IMR-90 (cell line): Measurements from ENCODE around the gene CD1B. TPM values are rescaled to one million over a fixed set of nuclear protein-coding genes. Genes with fewer than 3 reads are reported as not detected.
"Not testable (repeated sequence)": the region's sequence is repeated elsewhere in the genome, so short reads cannot be mapped to it uniquely, and the experiment has no call there.

Source experiments
- ATAC-seq: fragments of 200-7000 bp; cut with Tn5 transposase; 2 replicates; pipeline ENCODE4 v1.9.1; 2020; ENCODE audit warnings: low read depth, mild to moderate bottlenecking, moderate library complexity
- BruUV-seq: library from RNA; stranded (reverse); fragments of 400-500 nt; replicated peaks from 2 replicates; lab custom pipeline; 2021; lab: Mats Ljungman, UMichigan
- CTCF ChIA-PET: fragments of 300-600 bp; formaldehyde crosslinking; extraction: SDS; loops from one replicate; lab custom pipeline; 2021; ENCODE audit warnings: antibody characterized with exemption; lab: Yijun Ruan, JAX
- POLR2A ChIA-PET: fragments of 300-600 bp; sonication (Branson Sonifier 250); formaldehyde crosslinking; loops from one replicate; lab custom pipeline; 2022; ENCODE audit warnings: antibody characterized with exemption; ENCODE audit not compliant: unreplicated experiment; lab: Charles Lee
- DNase-seq: peaks from one replicate; pipeline ENCODE4 v3.0.0; 2013
- H2AFZ ChIP-seq: replicated peaks from 2 replicates; pipeline ENCODE3; 2013; ENCODE audit warnings: low read length, mild to moderate bottlenecking; ENCODE audit not compliant: poor library complexity
- H2AK5ac ChIP-seq: 2 replicates; pipeline ENCODE4 v1.6.1; 2013; ENCODE audit warnings: low read depth, low read length, inconsistent platforms
- H2AK9ac ChIP-seq: replicated peaks from 2 replicates; pipeline ENCODE3; 2013; ENCODE audit warnings: mild to moderate bottlenecking, low read depth, low read length, moderate library complexity; ENCODE audit not compliant: poor library complexity
- H2BK120ac ChIP-seq: 2 replicates; pipeline ENCODE4 v1.6.1; 2013; ENCODE audit warnings: low read depth, low read length, inconsistent platforms
- H2BK15ac ChIP-seq: 3 replicates; pipeline ENCODE4 v1.6.1; 2013; ENCODE audit warnings: low read depth, low read length, inconsistent platforms
- H2BK20ac ChIP-seq: 2 replicates; pipeline ENCODE4 v1.6.1; 2013; ENCODE audit warnings: low read depth, mild to moderate bottlenecking, inconsistent platforms, low read length, moderate library complexity
- H2BK5ac ChIP-seq: 2 replicates; pipeline ENCODE4 v1.6.1; 2013; ENCODE audit warnings: mild to moderate bottlenecking, low read depth, low read length, inconsistent platforms; ENCODE audit not compliant: poor library complexity, severe bottlenecking
- H3K14ac ChIP-seq: replicated peaks from 2 replicates; pipeline ENCODE4 v1.6.1; 2013; ENCODE audit warnings: low read depth, low read length, inconsistent platforms
- H3K18ac ChIP-seq: 2 replicates; pipeline ENCODE4 v1.6.1; 2013; ENCODE audit warnings: low read depth, low read length, control low read depth
- H3K23ac ChIP-seq: 2 replicates; pipeline ENCODE4 v1.6.1; 2013; ENCODE audit warnings: low read depth, low read length, inconsistent platforms
- H3K27ac ChIP-seq: 2 replicates; pipeline ENCODE4 v1.5.1; 2013; ENCODE audit warnings: mild to moderate bottlenecking, control low read depth, low read length; ENCODE audit not compliant: insufficient read depth
- H3K27me3 ChIP-seq: 2 replicates; pipeline ENCODE4 v1.6.1; 2013; ENCODE audit warnings: low read length; ENCODE audit not compliant: control insufficient read depth, insufficient read depth
- H3K36me3 ChIP-seq: 2 replicates; pipeline ENCODE4 v1.6.1; 2013; ENCODE audit warnings: low read length, mixed read lengths; ENCODE audit not compliant: control insufficient read depth, insufficient read depth
- H3K4ac ChIP-seq: 2 replicates; pipeline ENCODE4 v1.6.1; 2013; ENCODE audit warnings: low read depth, low read length, inconsistent platforms
- H3K4me1 ChIP-seq: 2 replicates; pipeline ENCODE4 v1.6.1; 2013; ENCODE audit warnings: low read length, mixed read lengths; ENCODE audit not compliant: control insufficient read depth, insufficient read depth
- H3K4me2 ChIP-seq: 2 replicates; pipeline ENCODE4 v1.6.1; 2013; ENCODE audit warnings: low read depth, mild to moderate bottlenecking, control low read depth, low read length, moderate library complexity
- H3K4me3 ChIP-seq: 2 replicates; pipeline ENCODE4 v1.5.1; 2013; ENCODE audit warnings: low read depth, mild to moderate bottlenecking, control low read depth, low read length, moderate library complexity; ENCODE audit not compliant: insufficient read depth
- H3K56ac ChIP-seq: 2 replicates; pipeline ENCODE4 v1.6.1; 2013; ENCODE audit warnings: low read length, inconsistent platforms; ENCODE audit not compliant: insufficient read depth; ENCODE audit errors: extremely low read depth
- H3K79me1 ChIP-seq, 2 experiments: 2 replicates each; pipeline ENCODE4 v1.6.1; 2013; ENCODE audit warnings: low read length in 2 of 2, inconsistent platforms in 1 of 2, low read depth in 1 of 2
- H3K9ac ChIP-seq: 2 replicates; pipeline ENCODE4 v1.6.1; 2013; ENCODE audit warnings: low read depth, low read length, control low read depth
- H3K9me1 ChIP-seq: 2 replicates; pipeline ENCODE4 v1.6.1; 2013; ENCODE audit warnings: low read length, inconsistent platforms; ENCODE audit not compliant: insufficient read depth
- H3K9me3 ChIP-seq: 2 replicates; pipeline ENCODE4 v1.6.1; 2013; ENCODE audit warnings: low read length; ENCODE audit not compliant: control insufficient read depth, insufficient read depth
- H4K20me1 ChIP-seq: 2 replicates; pipeline ENCODE4 v1.6.1; 2013; ENCODE audit warnings: low read length, inconsistent platforms; ENCODE audit not compliant: insufficient read depth
- H4K5ac ChIP-seq: 2 replicates; pipeline ENCODE4 v1.6.1; 2013; ENCODE audit warnings: mild to moderate bottlenecking, low read depth, low read length, control low read depth
- H4K8ac ChIP-seq, 2 experiments: 2 replicates each; pipeline ENCODE4 v1.6.1; 2013; ENCODE audit warnings: low read depth in 2 of 2, low read length in 2 of 2, control low read depth in 1 of 2, inconsistent platforms in 1 of 2
- H4K91ac ChIP-seq: 2 replicates; pipeline ENCODE4 v1.6.1; 2013; ENCODE audit warnings: low read depth, low read length, inconsistent platforms; ENCODE audit not compliant: insufficient read depth
- BHLHE40 ChIP-seq: fragments of 150-350 bp; IDR thresholded peaks from 2 replicates; pipeline ENCODE4 v1.6.1; 2016; ENCODE audit warnings: mild to moderate bottlenecking, low read depth, low read length
- CEBPB ChIP-seq: IDR thresholded peaks from 2 replicates; pipeline ENCODE4 v1.6.1; 2012; ENCODE audit warnings: low read depth, low read length, improper control_type of control experiment
- CHD1 ChIP-seq: IDR thresholded peaks from 2 replicates; pipeline ENCODE4 v1.6.1; 2012; ENCODE audit warnings: low read depth, low read length, improper control_type of control experiment
- MAFK ChIP-seq: IDR thresholded peaks from 2 replicates; pipeline ENCODE4 v1.6.1; 2012; ENCODE audit warnings: low read depth, low read length, improper control_type of control experiment
- MXI1 ChIP-seq: IDR thresholded peaks from 2 replicates; pipeline ENCODE4 v1.6.1; 2012; ENCODE audit warnings: low read depth, mild to moderate bottlenecking, low read length, moderate library complexity, borderline replicate concordance
- NFE2L2 ChIP-seq: fragments of 150-350 bp; IDR thresholded peaks from 2 replicates; pipeline ENCODE4 v1.6.1; 2016; ENCODE audit warnings: low read depth, mild to moderate bottlenecking, low read length
- RFX5 ChIP-seq: IDR thresholded peaks from 2 replicates; pipeline ENCODE4 v1.8.0; 2012; ENCODE audit warnings: low read depth, mild to moderate bottlenecking, low read length, moderate library complexity
- WGBS, 2 experiments: methylation state at CpG; one replicate each; pipeline versions ENCODE4 v1.1.5 to v1.1.7; 2013; ENCODE audit warnings: missing lambda C conversion rate in 2 of 2; ENCODE audit not compliant: insufficient read length in 1 of 2; ENCODE audit errors: extremely low coverage in 2 of 2; 5-methylcytosine and 5-hydroxymethylcytosine counted together
- dilution Hi-C: fragments of 300-500 bp; cut with HindIII; formaldehyde crosslinking; loops from one replicate; pipeline ENCODE4 v1.14.3; 2018; ENCODE audit warnings: low sequenced_read_pairs; ENCODE audit not compliant: unreplicated experiment
- in situ Hi-C: fragments of 300-500 bp; cut with MboI; formaldehyde crosslinking; loops from 3 replicates; pipeline ENCODE4 v1.14.3; 2019; ENCODE audit warnings: low sequenced_read_pairs, inconsistent platforms, mixed read lengths
- intact Hi-C: fragments of 100-400 bp; cut with micrococcal nuclease; formaldehyde crosslinking; loops from 2 replicates; pipeline ENCODE4 v1.10.0; 2022
- polyA plus RNA-seq, 3 experiments: library from polyadenylated mRNA; depleted of rRNA; stranded (reverse); fragments of >200 nt; gene quantifications; 2 replicates each; pipeline ENCODE4 v1.2.3, GENCODE V29; 2012; ENCODE audit warnings: low replicate concordance in 1 of 3
- total RNA-seq: library from RNA; depleted of rRNA; stranded (reverse); fragments of >200 nt; gene quantifications from 2 replicates; pipeline ENCODE4 v1.2.3, GENCODE V29; 2012
- TF ChIP-seq, protein P1 (sequence below): fragments of 150-350 bp; IDR thresholded peaks from 2 replicates; pipeline ENCODE4 v1.6.1; 2017; ENCODE audit warnings: mild to moderate bottlenecking, antibody characterized with exemption, low read length, low read depth

The CD1B gene
- total and polyA plus RNA-seq, 2 of the 4 experiments (the other 2 are of a cell fraction): not detected

DNA sequence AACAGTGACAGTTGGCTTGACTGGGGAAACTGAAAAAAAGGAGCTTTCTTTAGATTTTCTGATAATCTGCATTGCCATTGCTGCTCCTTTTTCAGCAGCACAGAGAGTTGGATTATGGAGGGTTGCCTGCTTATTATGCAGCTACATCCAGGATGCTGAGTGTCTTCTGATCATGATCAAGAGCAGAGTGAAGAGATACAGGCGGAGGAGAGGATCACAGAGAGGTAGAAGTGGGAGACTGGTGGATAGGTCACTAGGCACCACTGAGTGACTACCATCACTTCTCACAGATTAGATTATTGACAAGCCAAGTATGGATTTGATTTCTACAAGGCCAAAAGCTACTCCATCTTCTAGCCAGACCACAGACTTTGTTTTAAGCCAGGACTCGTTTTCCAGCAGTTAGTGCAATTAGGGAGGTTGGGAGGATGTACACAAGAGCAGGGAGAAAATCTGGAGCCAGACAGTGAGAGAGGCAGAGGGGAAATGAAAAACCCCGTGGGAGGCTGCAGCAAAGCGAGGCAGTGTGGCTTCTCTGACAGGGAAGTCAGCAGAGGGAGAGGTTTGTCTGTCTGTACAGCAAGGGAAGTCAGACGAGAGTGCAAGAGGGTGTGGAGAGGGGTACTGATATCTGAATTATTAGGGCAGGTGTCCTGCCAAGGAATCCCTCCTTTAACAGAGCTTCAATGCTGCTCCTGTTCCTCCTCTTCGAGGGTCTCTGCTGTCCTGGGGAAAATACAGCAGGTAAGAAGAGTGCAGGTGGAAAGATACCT, 22.2 kb upstream of the CD1B start, which contains the start of gene CD1E:
TSS of gene CD1E (plus strand) at position 592 of the 773 bp plus-strand sequence. CDS start at position 687, 95 bp downstream.
- H4K20me1 ChIP-seq: no peaks in the 10 kb centered on the region
- no TSS peak for BruUV-seq
- no peak within 1 kb of the TSS for H4K5ac ChIP-seq
- H3K9me3 ChIP-seq: no peaks in the 10 kb centered on the region; the same call in 1 of the 2 replicates
- H3K56ac ChIP-seq: no peak within 1 kb of the TSS
- no peaks in the 10 kb centered on the region for H3K4me1 ChIP-seq
- DNase-seq: no peak
- TF ChIP-seq NFE2L2 (no peak), CHD1 (no peak), RFX5 (no peak), CEBPB (no peak), MAFK (no peak), BHLHE40 (no peak), MXI1 (no peak)
- TF ChIP-seq, protein P1, sequence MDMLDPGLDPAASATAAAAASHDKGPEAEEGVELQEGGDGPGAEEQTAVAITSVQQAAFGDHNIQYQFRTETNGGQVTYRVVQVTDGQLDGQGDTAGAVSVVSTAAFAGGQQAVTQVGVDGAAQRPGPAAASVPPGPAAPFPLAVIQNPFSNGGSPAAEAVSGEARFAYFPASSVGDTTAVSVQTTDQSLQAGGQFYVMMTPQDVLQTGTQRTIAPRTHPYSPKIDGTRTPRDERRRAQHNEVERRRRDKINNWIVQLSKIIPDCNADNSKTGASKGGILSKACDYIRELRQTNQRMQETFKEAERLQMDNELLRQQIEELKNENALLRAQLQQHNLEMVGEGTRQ: no peak
- H4K91ac ChIP-seq: no peak within 1 kb of the TSS
- no peak within 1 kb of the TSS for H2AFZ ChIP-seq
- H3K18ac ChIP-seq: no peak within 1 kb of the TSS
- H3K14ac ChIP-seq: no peak within 1 kb of the TSS
- H3K4ac ChIP-seq: no peak within 1 kb of the TSS
- H3K36me3 ChIP-seq: no peaks in the 10 kb centered on the region
- no peak within 1 kb of the TSS for H3K4me3 ChIP-seq
- no peak within 1 kb of the TSS for H2BK120ac ChIP-seq
- WGBS, 2 experiments: no CpG with 5 or more reads among the region's 6 CpGs
- no peak within 1 kb of the TSS for H2AK5ac ChIP-seq
- no peaks in the 10 kb centered on the region for H3K27me3 ChIP-seq
- no peak within 1 kb of the TSS for H2BK20ac ChIP-seq
- intact Hi-C loops (no loop called here), dilution Hi-C loops (no loop called here), in situ Hi-C loops (no loop called here)
- H3K4me2 ChIP-seq: no peak within 1 kb of the TSS
- POLR2A ChIA-PET: no interaction called here
- no peak for ATAC-seq
- no peaks in the 10 kb centered on the region for H3K79me1 ChIP-seq
- no peaks in the 10 kb centered on the region for H3K9me1 ChIP-seq
- CTCF ChIA-PET: interaction anchor here (0.7 kb wide), 1 partner anchor 1437 kb away, joined by 3 read pairs; no protein-coding TSS in a partner anchor
- no peak within 1 kb of the TSS for H3K23ac ChIP-seq
- H2BK15ac ChIP-seq: no peak within 1 kb of the TSS
- H2BK5ac ChIP-seq: no peak within 1 kb of the TSS
- H2AK9ac ChIP-seq: no peak within 1 kb of the TSS
- H4K8ac ChIP-seq: no peak within 1 kb of the TSS
- no peak within 1 kb of the TSS for H3K27ac ChIP-seq
- no peak within 1 kb of the TSS for H3K9ac ChIP-seq

DNA sequence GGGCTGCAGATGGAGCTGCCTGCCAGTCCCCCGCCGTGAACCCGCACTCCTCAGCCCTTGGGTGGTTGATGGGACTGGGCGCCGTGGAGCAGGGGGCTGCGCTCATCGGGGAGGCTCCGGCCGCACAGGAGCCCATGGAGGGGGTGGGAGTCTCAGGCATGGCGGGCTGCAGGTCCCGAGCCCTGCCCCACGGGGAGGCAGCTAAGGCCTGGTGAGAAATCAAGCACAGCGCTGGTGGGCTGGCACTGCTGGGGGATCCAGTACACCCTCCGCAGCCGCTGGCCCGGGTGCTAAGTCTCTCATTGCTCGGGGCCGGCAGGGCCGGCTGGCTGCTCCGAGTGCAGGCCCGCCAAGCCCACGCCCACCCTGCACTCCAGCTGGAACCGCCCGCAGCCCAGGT, 17.6 kb upstream of the CD1B start:
- H4K20me1 ChIP-seq, H3K9me1 ChIP-seq, H2AK5ac ChIP-seq, intact Hi-C loops, H3K79me1 ChIP-seq, H3K27me3 ChIP-seq, CTCF ChIA-PET, H2BK20ac ChIP-seq, H2BK120ac ChIP-seq, H3K9ac ChIP-seq, H2AFZ ChIP-seq, H4K5ac ChIP-seq, dilution Hi-C loops, DNase-seq, H3K18ac ChIP-seq, H3K27ac ChIP-seq, ATAC-seq, H3K36me3 ChIP-seq, H3K4me3 ChIP-seq, H3K23ac ChIP-seq, H3K4me1 ChIP-seq, POLR2A ChIA-PET, in situ Hi-C loops, H4K8ac ChIP-seq, H3K14ac ChIP-seq, BruUV-seq, H3K4ac ChIP-seq, H2BK5ac ChIP-seq, H3K56ac ChIP-seq, H3K4me2 ChIP-seq, H3K9me3 ChIP-seq, H2AK9ac ChIP-seq, H2BK15ac ChIP-seq, H4K91ac ChIP-seq: not testable (repeated sequence)
- 81% methylated on average over 4 of the region's 24 CpGs; no CpG with 5 or more reads in 1 of the 2 experiments for WGBS, 2 experiments
